Hepatocyte (in vitro differentiated cells): ENCODE results near the gene DGCR8.

Source experiments
- CTCF ChIP-seq: fragments of 200-600 bp; sonication (generic); IDR thresholded peaks from 2 replicates; pipeline ENCODE4 v1.5.1; 2016; ENCODE audit warnings: antibody characterized with exemption, mild to moderate bottlenecking; ENCODE audit not compliant: poor library complexity
- EZH2 ChIP-seq: fragments of 200-600 bp; sonication (generic); IDR thresholded peaks from 2 replicates; pipeline ENCODE4 v1.6.1; 2016; ENCODE audit warnings: antibody characterized with exemption, mild to moderate bottlenecking, borderline replicate concordance

GRCh38 chr22:20137671-20138416 lies 57.8 kb downstream of the DGCR8 start:
- no peak for TF ChIP-seq CTCF
- no peak for TF ChIP-seq EZH2
